GM18907 (cell line): ENCODE data around the gene SIRPA.

Experiments
- ATAC-seq: cut with Tn5 transposase; IDR thresholded peaks from one replicate; pipeline ENCODE4 v1.9.1; 2021; ENCODE audit warnings: mild to moderate bottlenecking, moderate library complexity; ENCODE audit not compliant: unreplicated experiment

Gene SIRPA

GRCh38 chr20:1945660-1946059 is 50.5 kb downstream of the SIRPA start:
- ATAC-seq: no peak

DNA sequence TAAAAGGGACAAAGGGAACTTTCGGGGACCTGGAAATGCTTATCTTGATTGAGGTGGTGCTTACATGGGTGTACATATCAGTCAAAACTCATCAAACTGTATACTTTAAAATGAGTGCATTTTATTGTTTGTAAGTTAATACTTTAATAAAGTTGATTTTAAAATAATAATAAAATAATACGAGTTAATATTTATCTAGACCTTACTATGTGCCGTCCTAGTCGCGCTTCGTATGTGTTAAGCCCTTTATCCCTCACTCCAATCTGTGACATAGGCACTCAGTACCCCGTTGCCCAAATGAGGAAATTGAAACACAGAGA is 51.2 kb downstream of the SIRPA start:
- no peak for ATAC-seq

- ATAC-seq: no peak
Observed at GRCh38 chr20:1946762-1947534, 51.7 kb downstream of the SIRPA start.

- ATAC-seq: no peak
Observed at GRCh38 chr20:1947535-1947846, 52.3 kb downstream of the SIRPA start.

DNA sequence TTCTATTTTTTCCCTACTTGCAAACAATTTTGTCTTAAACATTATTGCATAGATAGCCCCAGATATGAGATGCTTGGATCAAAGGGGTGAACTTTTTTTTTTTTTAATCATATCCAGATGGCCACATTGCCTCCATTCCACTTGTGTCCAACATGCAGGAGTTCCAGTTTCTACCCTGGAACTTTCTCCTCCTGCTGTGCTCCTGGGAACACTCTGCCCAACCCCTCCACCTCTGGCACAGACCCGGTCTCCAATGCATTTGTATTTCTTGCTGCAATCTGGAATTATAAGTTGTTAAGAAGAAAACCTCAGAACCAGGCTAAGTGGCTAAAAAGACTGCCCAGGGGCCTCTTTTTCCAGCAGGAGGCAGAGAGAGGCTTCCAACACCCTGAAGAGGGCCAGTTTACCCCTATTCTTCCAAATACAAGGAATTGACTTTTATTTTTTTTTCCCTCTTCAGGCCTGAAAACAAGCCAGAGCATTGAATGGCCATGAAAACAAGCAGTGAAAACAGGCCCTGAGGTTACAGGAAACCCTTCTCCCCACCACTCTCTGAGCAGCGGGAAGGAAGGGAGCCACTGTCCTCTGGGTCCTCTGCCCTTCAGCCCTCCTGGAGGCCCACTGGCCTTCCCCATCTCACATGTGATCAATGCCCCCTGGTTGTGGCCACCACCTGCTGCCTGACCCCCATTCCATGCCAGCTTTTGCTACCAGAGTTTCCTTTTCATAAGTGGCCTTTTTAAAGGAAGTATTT is 54.3 kb downstream of the SIRPA start:
- ATAC-seq: no peak

- ATAC-seq: no peak
Observed at GRCh38 chr20:1950836-1951235, 55.6 kb downstream of the SIRPA start.

DNA sequence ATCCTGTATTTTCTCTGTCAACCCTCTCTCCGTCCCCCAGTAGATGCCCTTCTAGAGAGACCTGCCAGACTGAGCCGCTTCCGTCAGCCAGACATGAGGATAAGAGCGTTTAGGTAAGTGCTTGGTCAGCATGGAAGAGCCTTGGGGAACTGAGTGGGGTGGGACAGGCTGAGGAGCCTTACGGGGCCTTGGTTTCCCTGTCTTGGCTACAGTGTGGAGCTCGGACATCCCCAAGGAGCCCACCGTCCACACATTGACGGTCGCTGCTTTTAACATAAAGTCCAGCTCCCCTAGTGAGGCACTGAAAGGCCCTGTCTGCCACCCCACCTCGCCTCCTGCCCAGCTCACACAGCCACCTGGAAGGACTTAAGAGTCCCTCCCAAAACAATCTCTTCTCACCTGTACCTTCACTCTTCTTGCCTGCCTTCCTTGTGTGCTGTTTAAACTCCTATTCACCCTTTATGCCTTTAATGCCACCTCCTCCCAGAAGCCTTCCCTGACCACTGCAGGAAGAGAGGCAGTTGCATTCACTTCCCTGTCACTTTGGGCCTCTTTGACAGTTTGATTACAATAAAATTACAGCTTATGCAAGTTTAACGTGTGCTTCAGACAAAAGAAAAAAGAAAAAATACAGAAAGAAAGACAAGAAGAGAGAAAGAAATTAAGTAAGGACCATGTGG is 56.4 kb downstream of the SIRPA start:
- ATAC-seq: no peak

GRCh38 chr20:1952737-1953530 is 57.7 kb downstream of the SIRPA start:
- ATAC-seq: no peak

DNA sequence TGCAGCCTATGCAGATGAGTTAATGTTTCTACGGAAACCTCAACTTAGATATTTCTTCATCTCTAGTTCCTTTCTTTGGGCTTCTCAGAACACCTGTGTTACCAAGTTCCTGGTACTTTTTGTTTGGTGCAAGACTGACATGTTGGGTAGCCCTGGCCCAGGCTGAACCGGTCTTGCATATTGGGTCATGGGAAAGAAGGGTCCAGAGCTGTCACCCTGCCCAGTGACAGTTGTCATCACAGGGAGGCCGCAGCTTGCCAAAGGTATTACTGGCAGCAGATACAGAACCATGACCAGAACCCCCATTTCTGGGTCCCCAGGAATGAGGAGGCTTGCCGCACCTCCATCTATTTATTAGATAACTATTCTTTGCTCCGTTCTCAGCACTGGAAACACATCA is 58.4 kb downstream of the SIRPA start:
- ATAC-seq: no peak

GRCh38 chr20:1955217-1955616 is 60.0 kb downstream of the SIRPA start:
- no peak for ATAC-seq

GRCh38 chr20:1958426-1958825 is 63.2 kb downstream of the SIRPA start:
- ATAC-seq: no peak

DNA sequence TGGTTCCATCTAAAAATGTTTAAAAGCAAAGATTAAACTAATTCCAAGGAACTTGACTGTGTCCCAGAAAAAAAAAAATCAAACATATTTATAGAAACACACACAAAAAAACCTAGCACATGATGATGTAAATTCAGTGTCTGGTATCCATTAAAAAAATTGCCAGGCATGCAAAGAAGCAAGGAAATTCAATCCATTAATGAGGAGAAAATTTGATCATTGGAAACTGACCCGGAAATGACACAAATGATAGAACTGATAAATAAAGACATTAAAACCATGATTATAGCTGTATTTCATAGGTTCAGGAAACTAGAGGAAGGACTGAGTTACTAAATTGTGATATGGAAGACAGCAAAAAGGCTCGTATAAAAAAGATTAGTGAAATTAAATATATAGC is 63.9 kb downstream of the SIRPA start:
- no peak for ATAC-seq

- no peak for ATAC-seq
Observed at GRCh38 chr20:1961374-1961773, 66.2 kb downstream of the SIRPA start.

DNA sequence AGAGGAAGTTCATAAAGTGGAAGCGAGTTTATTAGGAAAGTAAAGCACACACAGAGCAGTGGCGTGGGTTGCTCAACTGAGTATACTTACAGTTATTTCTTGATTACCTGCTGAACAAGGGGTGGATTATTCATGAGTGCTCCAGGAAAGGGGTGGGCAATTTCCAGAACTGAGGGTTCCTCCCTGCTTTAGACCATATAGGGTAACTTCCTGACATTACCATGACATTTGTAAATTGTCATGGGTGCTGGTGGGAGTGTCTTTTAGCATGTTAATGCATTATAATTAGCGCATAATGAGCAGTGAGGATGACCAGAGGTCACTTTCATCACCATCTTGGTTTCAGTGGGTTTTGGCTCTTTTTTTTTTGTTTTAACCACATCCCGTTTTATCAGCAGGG is 68.9 kb downstream of the SIRPA start:
- no peak for ATAC-seq

GRCh38 chr20:1964659-1965405 is 69.6 kb downstream of the SIRPA start:
- ATAC-seq: no peak

GRCh38 chr20:1965520-1966351 is 70.5 kb downstream of the SIRPA start:
- ATAC-seq: no peak

DNA sequence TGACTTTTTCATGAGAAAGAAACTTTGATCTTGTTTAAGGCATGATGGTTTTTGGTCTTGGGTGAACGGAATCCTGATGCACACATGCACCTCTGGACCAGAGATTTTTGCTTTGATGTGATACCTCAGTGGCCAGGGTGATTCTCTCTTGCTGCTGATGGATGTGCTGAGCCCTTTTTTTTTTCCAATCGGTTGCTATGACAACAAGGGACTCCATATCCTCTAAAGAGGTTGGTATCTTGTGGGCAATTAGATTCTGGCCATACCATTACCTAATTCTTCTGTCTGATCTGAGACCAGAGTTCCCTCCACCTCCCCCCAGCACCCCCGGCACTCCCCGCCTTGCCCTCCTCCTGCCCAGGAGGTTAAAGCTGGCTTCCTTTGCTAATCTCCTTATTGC is 73.8 kb downstream of the SIRPA start:
- ATAC-seq: no peak

DNA sequence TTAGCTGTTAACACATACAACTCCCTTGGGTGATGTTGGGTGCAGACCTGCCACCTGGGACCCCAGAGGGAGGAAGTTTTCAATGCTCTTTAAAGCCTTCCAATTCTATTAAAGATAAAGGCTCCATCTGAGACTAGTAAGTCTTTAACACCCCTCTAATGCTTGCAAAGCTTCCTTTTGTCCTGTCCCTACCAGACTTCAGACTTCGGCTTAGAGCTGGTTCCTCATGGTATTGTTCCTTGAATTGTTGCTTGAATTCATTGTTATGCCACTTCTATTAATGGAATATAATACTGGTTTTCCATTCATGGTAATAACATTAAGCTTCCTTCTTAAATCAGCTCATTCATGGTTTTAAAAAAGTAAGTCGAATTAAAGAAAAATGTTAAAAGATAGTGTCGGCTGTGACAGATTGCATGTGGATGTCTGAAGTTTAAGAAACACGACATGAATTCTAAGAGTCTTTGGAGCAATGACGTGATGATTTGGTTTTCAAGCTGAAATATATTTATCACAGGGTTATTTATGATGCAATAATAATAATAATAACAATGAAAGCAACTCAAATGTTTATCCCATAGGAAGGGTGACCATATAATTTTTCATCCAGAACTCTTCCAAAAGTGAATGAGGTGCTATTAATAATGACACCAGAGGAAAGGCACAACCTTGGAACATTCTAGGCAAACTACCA is 76.8 kb downstream of the SIRPA start:
- ATAC-seq: no peak
